Mesenchymal stem cell (in vitro differentiated cells and primary cell): Measurements from ENCODE around the gene HIP1.

Experiments
- DNase-seq: peaks from one replicate; pipeline ENCODE4 v3.0.0-alpha.2; 2013
- H2AFZ ChIP-seq: one replicate; pipeline ENCODE4 v1.6.1; 2013; ENCODE audit warnings: low read depth, mild to moderate bottlenecking, control low read depth, inconsistent platforms, low read length, moderate library complexity
- H2AK5ac ChIP-seq: 2 replicates; pipeline ENCODE4 v1.6.1; 2013; ENCODE audit warnings: low read length, moderate library complexity, mild to moderate bottlenecking, inconsistent platforms; ENCODE audit not compliant: severe bottlenecking
- H2BK120ac ChIP-seq: one replicate; pipeline ENCODE4 v1.6.1; 2013; ENCODE audit warnings: low read depth, mild to moderate bottlenecking, inconsistent platforms, low read length, moderate library complexity
- H2BK12ac ChIP-seq, 2 experiments: one replicate each; pipeline ENCODE4 v1.6.1; 2013; ENCODE audit warnings: inconsistent platforms in 2 of 2, low read length in 2 of 2, mild to moderate bottlenecking in 2 of 2, moderate library complexity in 2 of 2, control low read depth in 1 of 2
- H2BK15ac ChIP-seq: one replicate; pipeline ENCODE4 v1.6.1; 2013; ENCODE audit warnings: mild to moderate bottlenecking, low read depth, inconsistent platforms; ENCODE audit not compliant: poor library complexity, severe bottlenecking
- H2BK5ac ChIP-seq: 2 replicates; pipeline ENCODE4 v1.6.1; 2013; ENCODE audit warnings: low read depth, mild to moderate bottlenecking, low read length, control low read depth, inconsistent platforms; ENCODE audit not compliant: poor library complexity, severe bottlenecking
- H3K14ac ChIP-seq, 2 experiments: one replicate each; pipeline ENCODE4 v1.6.1; 2013; ENCODE audit warnings: inconsistent platforms in 2 of 2, low read length in 2 of 2, control low read depth in 1 of 2, mild to moderate bottlenecking in 1 of 2, moderate library complexity in 1 of 2
- H3K18ac ChIP-seq, 2 experiments: one replicate each; pipeline ENCODE4 v1.6.1; 2013; ENCODE audit warnings: inconsistent platforms in 2 of 2, low read length in 2 of 2, control low read depth in 1 of 2, low read depth in 1 of 2, mild to moderate bottlenecking in 1 of 2
- H3K23ac ChIP-seq, 2 experiments: one replicate each; pipeline ENCODE4 v1.6.1; 2013; ENCODE audit warnings: inconsistent platforms in 2 of 2, low read length in 2 of 2, mild to moderate bottlenecking in 2 of 2, moderate library complexity in 2 of 2, control low read depth in 1 of 2
- H3K27ac ChIP-seq: 2 replicates; pipeline ENCODE4 v1.5.1; 2013; ENCODE audit warnings: mild to moderate bottlenecking, moderate library complexity, low read length, control low read depth, inconsistent platforms; ENCODE audit not compliant: poor library complexity, severe bottlenecking
- H3K27me3 ChIP-seq, 2 experiments: 2 replicates each; pipeline versions ENCODE4 v1.6.1 to v1.7.0; 2013; ENCODE audit warnings: low read length in 2 of 2, mild to moderate bottlenecking in 2 of 2, moderate library complexity in 2 of 2, control low read depth in 1 of 2, inconsistent platforms in 1 of 2; ENCODE audit not compliant: control insufficient read depth in 1 of 2, insufficient read depth in 1 of 2
- H3K36me3 ChIP-seq, 2 experiments: 2 replicates each; pipeline versions ENCODE4 v1.6.1 to v1.7.0; 2013; ENCODE audit warnings: low read length in 2 of 2, control low read depth in 1 of 2, inconsistent platforms in 1 of 2, low read depth in 1 of 2, mild to moderate bottlenecking in 1 of 2; ENCODE audit not compliant: insufficient read depth in 2 of 2, control insufficient read depth in 1 of 2
- H3K4ac ChIP-seq, 2 experiments: one replicate each; pipeline ENCODE4 v1.6.1; 2013; ENCODE audit warnings: inconsistent platforms in 2 of 2, low read length in 2 of 2, mild to moderate bottlenecking in 2 of 2, moderate library complexity in 2 of 2, control low read depth in 1 of 2, low read depth in 1 of 2
- H3K4me1 ChIP-seq: 2 replicates; pipeline ENCODE4 v1.6.1; 2013; ENCODE audit warnings: low read depth, low read length, control low read depth; ENCODE audit not compliant: control insufficient read depth, insufficient read depth
- H3K4me2 ChIP-seq: 2 replicates; pipeline ENCODE4 v1.6.1; 2013; ENCODE audit warnings: low read length, mild to moderate bottlenecking, inconsistent platforms; ENCODE audit not compliant: poor library complexity, severe bottlenecking
- H3K4me3 ChIP-seq, 2 experiments: 2 replicates each; pipeline versions ENCODE4 v1.5.1 to v1.7.0; 2013; ENCODE audit warnings: low read length in 2 of 2, mild to moderate bottlenecking in 2 of 2, control low read depth in 1 of 2, low read depth in 1 of 2; ENCODE audit not compliant: insufficient read depth in 1 of 2
- H3K79me1 ChIP-seq: replicated peaks from 2 replicates; pipeline ENCODE4 v1.6.1; 2013; ENCODE audit warnings: mild to moderate bottlenecking, control low read depth, low read length, inconsistent platforms; ENCODE audit not compliant: poor library complexity, severe bottlenecking
- H3K9ac ChIP-seq: 2 replicates; pipeline ENCODE4 v1.7.0; 2013; ENCODE audit warnings: mild to moderate bottlenecking, low read length, moderate library complexity
- H3K9me3 ChIP-seq: 2 replicates; pipeline ENCODE4 v1.7.0; 2013; ENCODE audit warnings: mild to moderate bottlenecking, low read length; ENCODE audit not compliant: control insufficient read depth
- H4K8ac ChIP-seq: one replicate; pipeline ENCODE4 v1.6.1; 2013; ENCODE audit warnings: inconsistent platforms, mild to moderate bottlenecking, low read length, moderate library complexity
- H4K91ac ChIP-seq: one replicate; pipeline ENCODE4 v1.6.1; 2013; ENCODE audit warnings: mild to moderate bottlenecking, low read length, inconsistent platforms
- WGBS: methylation state at CpG from one replicate; pipeline ENCODE4 v1.1.7; 2013; ENCODE audit warnings: mixed read lengths; 5-methylcytosine and 5-hydroxymethylcytosine counted together

Gene HIP1

DNA sequence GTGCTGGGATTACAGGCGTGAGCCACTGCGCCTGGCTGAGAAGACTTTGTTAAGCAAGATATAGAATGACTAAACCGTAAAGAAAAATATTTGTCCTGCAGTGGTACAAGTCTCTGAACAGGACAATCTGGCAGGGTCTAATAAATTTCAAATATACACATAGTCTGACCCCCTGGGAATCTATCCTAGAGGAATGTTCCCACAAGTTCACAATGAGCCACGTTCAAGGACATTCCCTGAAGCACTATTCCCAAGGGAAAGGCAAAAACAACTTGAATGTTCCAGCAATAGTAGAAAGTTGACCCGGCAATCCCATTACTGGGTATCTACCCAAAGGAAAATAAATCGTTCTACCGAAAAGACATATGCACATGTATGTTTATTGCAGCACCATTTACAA, 82.0 kb downstream of the HIP1 start:
- Histone ChIP-seq H3K27ac (no peak overlapping the region), H3K4me2 (no peak overlapping the region), H2AFZ (no peak overlapping the region), H2BK120ac (no peak overlapping the region), H4K91ac (no peak overlapping the region), H3K36me3 (no peaks in the 10 kb centered on the region), H3K18ac (no peak overlapping the region), H3K9me3 (peaks cover 3% of the 10 kb centered on the region), H3K9ac (no peak overlapping the region), H2AK5ac (no peak overlapping the region), H3K27me3 (no peaks in the 10 kb centered on the region), H3K4me1 (peaks cover 8% of the 10 kb centered on the region), H4K8ac (no peak overlapping the region), H2BK12ac (no peak overlapping the region), H3K23ac (no peak overlapping the region), H2BK15ac (no peak overlapping the region), H2BK5ac (no peak overlapping the region), H3K79me1 (no peaks in the 10 kb centered on the region), H3K4ac (no peak overlapping the region), H3K14ac (no peak overlapping the region), H3K4me3 (no peak overlapping the region)
- WGBS, result 85% methylated on average over 5 of the region's 7 CpGs
- no peak for DNase-seq

DNA sequence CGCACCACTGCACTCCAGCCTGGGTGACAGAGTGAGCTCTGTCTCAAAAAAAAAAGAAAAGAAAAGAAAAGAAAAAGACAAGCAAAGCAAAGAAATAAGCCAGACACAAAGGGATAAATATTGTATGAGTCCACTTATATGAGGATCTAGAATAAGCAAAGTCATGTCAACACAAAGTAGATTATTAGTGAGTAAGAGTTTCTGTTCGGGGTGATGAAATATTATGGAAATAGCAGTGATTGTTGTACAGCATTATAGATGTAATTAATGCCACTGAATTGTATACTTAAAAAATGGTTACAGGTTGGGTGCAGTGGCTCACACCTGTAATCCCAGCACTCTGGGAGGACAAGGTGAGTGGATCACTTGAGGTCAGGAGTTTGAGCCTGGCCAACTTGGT, 83.2 kb downstream of the HIP1 start:
- Histone ChIP-seq H2AFZ (no peak overlapping the region), H2BK12ac (no peak overlapping the region), H2AK5ac (no peak overlapping the region), H3K18ac (no peak overlapping the region), H4K8ac (no peak overlapping the region), H4K91ac (no peak overlapping the region), H3K4me1 (peaks cover 12% of the 10 kb centered on the region), H3K36me3 (no peaks in the 10 kb centered on the region), H3K23ac (no peak overlapping the region), H3K4ac (no peak overlapping the region), H3K14ac (no peak overlapping the region), H3K27me3 (no peaks in the 10 kb centered on the region), H2BK15ac (no peak overlapping the region), H3K4me2 (no peak overlapping the region), H3K79me1 (no peaks in the 10 kb centered on the region), H2BK5ac (no peak overlapping the region), H2BK120ac (no peak overlapping the region), H3K9me3 (peaks cover 3% of the 10 kb centered on the region), H3K27ac (no peak overlapping the region), H3K4me3 (no peak overlapping the region), H3K9ac (no peak overlapping the region)
- DNase-seq, result no peak
- WGBS, result 97% methylated on average over 2 of the region's 2 CpGs

DNA sequence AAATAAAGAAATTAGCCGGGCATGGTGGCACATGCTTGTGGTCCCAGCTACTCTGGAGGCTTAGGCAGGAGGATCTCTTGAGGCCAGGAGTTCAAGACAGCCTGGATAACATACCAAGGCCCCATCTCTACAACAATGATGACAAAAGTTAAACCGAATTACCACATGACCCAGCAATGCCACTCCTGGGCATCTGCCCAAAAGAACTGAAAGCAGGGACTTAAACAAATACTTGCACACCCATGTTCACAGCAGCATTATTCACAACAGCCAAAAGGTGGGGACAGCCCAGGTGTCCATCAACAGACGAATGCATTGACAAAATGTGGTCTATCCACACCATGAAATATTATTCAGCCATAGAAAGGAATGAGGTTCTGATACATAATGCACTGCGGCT, 83.9 kb downstream of the HIP1 start:
- Histone ChIP-seq H4K91ac (no peak overlapping the region), H3K36me3 (no peaks in the 10 kb centered on the region), H3K4me2 (no peak overlapping the region), H3K27me3 (no peaks in the 10 kb centered on the region), H3K14ac (no peak overlapping the region), H3K23ac (no peak overlapping the region), H4K8ac (no peak overlapping the region), H2BK120ac (no peak overlapping the region), H3K4me3 (no peak overlapping the region), H3K9ac (no peak overlapping the region), H3K4ac (no peak overlapping the region), H3K18ac (no peak overlapping the region), H2AFZ (no peak overlapping the region), H2BK5ac (no peak overlapping the region), H3K79me1 (no peaks in the 10 kb centered on the region), H2AK5ac (no peak overlapping the region), H2BK15ac (no peak overlapping the region), H3K27ac (no peak overlapping the region), H2BK12ac (no peak overlapping the region), H3K4me1 (peaks cover 17% of the 10 kb centered on the region), H3K9me3 (peaks cover 3% of the 10 kb centered on the region)
- DNase-seq, result no peak
- WGBS, result 92% methylated on average over 4 of the region's 4 CpGs

DNA sequence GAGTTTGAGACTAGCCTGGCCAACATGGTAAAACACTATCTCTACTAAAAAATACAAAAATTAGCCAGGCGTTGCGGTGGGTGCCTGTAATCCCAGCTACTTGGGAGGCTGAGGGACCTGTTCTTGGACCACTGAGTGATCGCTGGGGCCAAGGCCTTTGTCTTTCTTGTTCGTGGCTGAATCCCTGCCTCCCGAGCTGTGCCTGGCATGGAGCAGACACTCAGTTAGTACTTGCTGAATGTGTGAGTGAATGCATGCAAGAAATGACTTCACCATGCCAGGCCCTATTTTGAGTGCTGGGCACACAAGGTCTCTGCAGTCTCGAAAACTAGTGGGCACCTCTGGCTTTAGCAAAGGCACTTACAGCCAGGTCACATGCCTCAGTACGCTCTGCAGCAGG, 85.1 kb downstream of the HIP1 start:
- Histone ChIP-seq H3K79me1 (no peaks in the 10 kb centered on the region), H2AFZ (no peak overlapping the region), H3K4me3 (no peak overlapping the region), H3K4me1 (peaks cover 21% of the 10 kb centered on the region), H4K91ac (no peak overlapping the region), H3K27me3 (no peaks in the 10 kb centered on the region), H3K36me3 (no peaks in the 10 kb centered on the region), H3K9me3 (peaks cover 3% of the 10 kb centered on the region), H3K14ac (no peak overlapping the region), H2AK5ac (no peak overlapping the region), H2BK120ac (no peak overlapping the region), H3K4me2 (no peak overlapping the region), H2BK5ac (no peak overlapping the region), H3K9ac (no peak overlapping the region), H3K27ac (no peak overlapping the region), H3K18ac (no peak overlapping the region), H3K23ac (no peak overlapping the region), H3K4ac (no peak overlapping the region), H2BK12ac (no peak overlapping the region), H4K8ac (no peak overlapping the region), H2BK15ac (no peak overlapping the region)
- no peak for DNase-seq
- 95% methylated on average over 7 of the region's 7 CpGs for WGBS
